ENCODE results near the gene CUBN. TPM values are rescaled to one million over a fixed set of nuclear protein-coding genes. Genes with fewer than 3 reads are reported as not detected.

Gene CUBN
- total RNA-seq, 2 donors from 2014 or later, result 2.6 to 3.6 TPM

DNA sequence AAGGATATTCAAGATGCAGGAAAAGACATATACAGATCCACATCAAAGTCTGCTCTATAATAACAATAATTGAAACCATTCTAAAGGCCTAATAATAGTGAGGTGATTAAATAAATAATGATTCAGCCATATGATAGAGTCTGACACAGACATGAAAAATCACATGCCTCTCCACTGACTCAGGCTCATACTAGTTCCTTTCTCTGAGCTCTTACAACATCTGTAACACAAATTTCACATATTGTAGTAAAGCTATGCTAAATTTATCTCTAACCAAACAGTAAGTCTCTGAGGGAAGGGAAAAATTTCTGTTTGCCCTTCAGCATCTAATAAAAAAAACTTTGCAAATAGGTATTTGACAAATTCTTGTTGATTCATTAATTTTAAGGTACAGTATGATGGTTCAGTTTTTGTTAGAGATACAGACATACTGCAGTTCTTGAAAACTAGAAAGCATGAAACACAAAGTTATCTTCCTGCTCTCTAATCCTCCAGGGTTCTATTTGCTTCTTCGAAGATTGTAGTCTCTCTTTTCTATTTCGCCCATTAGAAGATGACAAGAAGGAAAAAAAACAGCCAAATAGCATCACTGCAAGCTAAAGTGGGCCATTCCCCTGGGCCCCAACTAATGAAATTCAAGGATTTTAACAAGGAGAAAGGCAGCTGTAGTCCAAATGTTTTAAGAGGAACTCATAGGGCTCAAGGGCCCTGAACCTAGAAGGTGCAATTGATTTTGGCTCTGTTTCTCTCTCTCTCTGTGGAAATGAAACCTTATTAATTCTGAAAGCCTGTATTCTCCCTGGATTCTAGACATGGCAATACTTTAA is 53.9 kb downstream of the CUBN start:
- ATAC-seq, result peak; percentile 60
- H3K27ac ChIP-seq, result no peak overlapping the region
- intact Hi-C loops (cut with DNase I), result no loop called here
- H3K4me1 ChIP-seq, result no peaks in the 10 kb centered on the region
- H3K4me3 ChIP-seq, result no peak overlapping the region
- peak in 1 of 4 donors; percentile 13 for DNase-seq
- H3K36me3 ChIP-seq (replicated peaks in 1 of 2; ENCODE audit: insufficient read depth in 1 of 2, low read depth in 2 of 2), result no peaks in the 10 kb centered on the region
- H3K27me3 ChIP-seq, result no peaks in the 10 kb centered on the region
- WGBS, 2 donors, result 85 to 90% methylated on average over 2 of the region's 2 CpGs
- no peaks in the 10 kb centered on the region for H3K9me3 ChIP-seq
- TF ChIP-seq, protein P1, sequence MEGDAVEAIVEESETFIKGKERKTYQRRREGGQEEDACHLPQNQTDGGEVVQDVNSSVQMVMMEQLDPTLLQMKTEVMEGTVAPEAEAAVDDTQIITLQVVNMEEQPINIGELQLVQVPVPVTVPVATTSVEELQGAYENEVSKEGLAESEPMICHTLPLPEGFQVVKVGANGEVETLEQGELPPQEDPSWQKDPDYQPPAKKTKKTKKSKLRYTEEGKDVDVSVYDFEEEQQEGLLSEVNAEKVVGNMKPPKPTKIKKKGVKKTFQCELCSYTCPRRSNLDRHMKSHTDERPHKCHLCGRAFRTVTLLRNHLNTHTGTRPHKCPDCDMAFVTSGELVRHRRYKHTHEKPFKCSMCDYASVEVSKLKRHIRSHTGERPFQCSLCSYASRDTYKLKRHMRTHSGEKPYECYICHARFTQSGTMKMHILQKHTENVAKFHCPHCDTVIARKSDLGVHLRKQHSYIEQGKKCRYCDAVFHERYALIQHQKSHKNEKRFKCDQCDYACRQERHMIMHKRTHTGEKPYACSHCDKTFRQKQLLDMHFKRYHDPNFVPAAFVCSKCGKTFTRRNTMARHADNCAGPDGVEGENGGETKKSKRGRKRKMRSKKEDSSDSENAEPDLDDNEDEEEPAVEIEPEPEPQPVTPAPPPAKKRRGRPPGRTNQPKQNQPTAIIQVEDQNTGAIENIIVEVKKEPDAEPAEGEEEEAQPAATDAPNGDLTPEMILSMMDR (IDR thresholded peaks at IDR 0.05), result no peak

DNA sequence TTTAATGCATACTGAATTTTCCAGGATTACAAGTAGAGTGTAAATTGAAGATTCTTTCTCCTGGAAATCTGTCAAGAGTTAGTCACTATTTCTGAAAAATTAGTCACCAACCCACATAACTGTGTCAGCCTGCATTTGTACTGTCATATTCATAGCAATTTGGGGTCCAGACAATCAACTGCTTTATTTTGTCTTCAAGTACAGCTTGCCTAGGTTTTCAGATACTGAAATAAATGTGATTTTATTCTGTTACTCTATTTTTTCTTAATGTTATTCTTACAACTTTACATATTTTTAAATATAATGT is 55.1 kb downstream of the CUBN start:
- intact Hi-C loops (cut with DNase I), result no loop called here
- H3K4me3 ChIP-seq, result no peak overlapping the region
- ATAC-seq, result no peak

DNA sequence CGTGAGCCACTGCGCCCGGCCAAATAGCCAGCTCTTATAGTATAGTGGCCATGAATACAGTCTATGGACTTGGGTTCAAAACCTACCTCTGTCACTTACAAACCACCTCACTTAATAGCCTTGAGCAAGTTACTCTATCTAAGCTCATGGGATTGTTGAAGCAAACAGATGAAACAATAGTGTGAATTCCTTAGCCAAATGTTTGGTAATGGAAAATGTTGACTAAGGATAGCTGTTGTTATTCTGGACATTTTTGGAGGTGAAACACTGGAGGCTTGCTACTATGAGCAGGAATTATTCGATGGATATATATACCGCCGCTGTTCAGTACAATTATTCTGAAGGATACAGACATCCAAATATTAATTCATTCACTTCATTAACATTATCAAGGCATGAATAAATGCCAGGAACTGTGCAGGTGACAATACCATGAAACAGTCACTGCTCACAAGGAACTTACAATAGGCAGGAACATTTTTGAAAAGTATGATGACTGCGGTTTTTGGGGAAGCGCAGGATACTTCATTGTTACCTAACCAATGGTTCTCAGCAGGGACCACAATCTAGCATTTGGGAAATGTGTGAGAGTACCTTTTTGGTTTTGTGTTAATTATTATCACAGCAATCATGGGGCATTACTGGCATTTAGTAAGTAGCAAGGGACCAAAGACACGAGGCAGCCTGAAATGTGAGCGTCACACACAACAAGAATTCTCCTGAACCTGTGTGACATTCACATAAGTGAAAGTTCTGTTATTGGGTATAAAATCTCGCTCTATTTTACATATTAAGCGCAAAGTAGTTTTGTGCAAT is 55.7 kb downstream of the CUBN start:
- Histone ChIP-seq H3K27ac (no peak overlapping the region), H3K27me3 (no peaks in the 10 kb centered on the region), H3K36me3 (replicated peaks in 1 of 2; ENCODE audit: insufficient read depth in 1 of 2, low read depth in 2 of 2) (no peaks in the 10 kb centered on the region), H3K4me3 (no peak overlapping the region), H3K4me1 (no peaks in the 10 kb centered on the region), H3K9me3 (no peaks in the 10 kb centered on the region)
- DNase-seq (no peak), ATAC-seq (no peak)
- whole genome bisulfite sequencing, 2 donors, result 91 to 94% methylated on average over 12 of the region's 12 CpGs
- intact Hi-C loops (cut with DNase I), result no loop called here
- no peak for TF ChIP-seq POLR2A (IDR thresholded peaks at IDR 0.05)
- TF ChIP-seq, protein P1 (IDR thresholded peaks at IDR 0.05), result no peak

More for the DNA sequence above, 55.1 kb downstream of the CUBN start:
- TF ChIP-seq POLR2A (IDR thresholded peaks at IDR 0.05), result no peak
- TF ChIP-seq, protein P1 (IDR thresholded peaks at IDR 0.05), result no peak
- no peaks in the 10 kb centered on the region for H3K27me3 ChIP-seq
- H3K36me3 ChIP-seq (replicated peaks in 1 of 2; ENCODE audit: insufficient read depth in 1 of 2, low read depth in 2 of 2), result no peaks in the 10 kb centered on the region
- DNase-seq, result no peak
- H3K27ac ChIP-seq, result no peak overlapping the region
- H3K9me3 ChIP-seq, result no peaks in the 10 kb centered on the region
- no peaks in the 10 kb centered on the region for H3K4me1 ChIP-seq

DNA sequence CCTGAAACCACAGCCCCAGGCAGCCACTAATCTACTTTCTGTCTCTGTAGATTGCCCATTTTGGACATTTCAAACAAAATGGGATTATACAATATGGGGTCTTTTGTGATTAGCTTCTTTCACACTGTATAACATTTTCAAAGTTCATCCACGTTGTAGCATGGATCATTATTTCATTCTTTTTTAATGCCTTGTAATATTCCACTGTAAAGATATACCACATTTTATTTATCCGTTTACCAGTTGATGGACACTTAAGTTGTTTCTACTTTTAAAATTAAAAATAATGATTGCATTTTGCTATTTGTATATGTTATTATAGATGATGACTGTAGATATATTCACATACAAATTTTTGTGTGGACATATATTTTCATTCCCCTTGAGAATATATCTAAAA is 60.7 kb downstream of the CUBN start:
- no peaks in the 10 kb centered on the region for H3K36me3 ChIP-seq (replicated peaks in 1 of 2; ENCODE audit: insufficient read depth in 1 of 2, low read depth in 2 of 2)
- H3K4me3 ChIP-seq, result no peak overlapping the region
- H3K27ac ChIP-seq, result no peak overlapping the region
- no peak for TF ChIP-seq POLR2A (IDR thresholded peaks at IDR 0.05)
- TF ChIP-seq, protein P1 (IDR thresholded peaks at IDR 0.05), result no peak
- no peak for ATAC-seq
- no peak for DNase-seq
- no peaks in the 10 kb centered on the region for H3K27me3 ChIP-seq
- 88 to 92% methylated on average over 2 of the region's 2 CpGs for WGBS, 2 donors
- intact Hi-C loops (cut with DNase I), result no loop called here
- no peaks in the 10 kb centered on the region for H3K4me1 ChIP-seq
- no peaks in the 10 kb centered on the region for H3K9me3 ChIP-seq
